Measurements from ENCODE around the gene PDE1C.

The PDE1C gene

GRCh38 chr7:32092346-32092745, 22.1 kb upstream of the PDE1C start:
- no peak for TF ChIP-seq CTCF (IDR thresholded peaks at IDR 0.05; ENCODE audit: insufficient read depth, low read depth, low read length, missing control alignments)
- H3K4me3 ChIP-seq (ENCODE audit: low read depth, low read length): no peak overlapping the region
- DNase-seq (ENCODE audit: low read depth): no peak

GRCh38 chr7:32091608-32092210, 21.5 kb upstream of the PDE1C start:
- TF ChIP-seq CTCF (IDR thresholded peaks at IDR 0.05; ENCODE audit: insufficient read depth, low read depth, low read length, missing control alignments): no peak
- DNase-seq (ENCODE audit: low read depth): peak; percentile 21
- H3K4me3 ChIP-seq (ENCODE audit: low read depth, low read length): no peak overlapping the region

- DNase-seq (ENCODE audit: low read depth): no peak
- no peak for TF ChIP-seq CTCF (IDR thresholded peaks at IDR 0.05; ENCODE audit: insufficient read depth, low read depth, low read length, missing control alignments)
- no peak overlapping the region for H3K4me3 ChIP-seq (ENCODE audit: low read depth, low read length)
Observed at GRCh38 chr7:32089678-32090077, 19.5 kb upstream of the PDE1C start.

DNA sequence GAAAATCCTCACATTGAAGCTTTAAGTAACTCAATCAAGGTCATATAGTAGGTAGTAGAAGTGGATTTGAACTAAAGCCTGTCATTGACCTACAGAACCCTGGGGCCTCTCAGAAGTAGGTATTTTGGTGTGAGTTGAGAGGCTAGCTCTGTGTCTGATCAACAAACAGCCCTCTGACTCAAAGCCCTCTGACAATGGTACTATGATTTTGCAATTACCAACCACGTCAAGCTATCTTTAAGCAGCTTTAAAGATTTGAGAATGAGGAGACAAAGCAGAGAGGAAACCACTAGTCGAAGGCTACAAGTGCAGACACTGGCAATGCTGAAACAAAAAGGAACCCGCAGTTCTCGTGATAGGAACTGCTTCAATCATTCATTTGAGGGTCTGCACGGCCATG, 19.0 kb upstream of the PDE1C start:
- H3K4me3 ChIP-seq (ENCODE audit: low read depth, low read length): no peak overlapping the region
- no peak for TF ChIP-seq CTCF (IDR thresholded peaks at IDR 0.05; ENCODE audit: insufficient read depth, low read depth, low read length, missing control alignments)
- no peak for DNase-seq (ENCODE audit: low read depth)

DNA sequence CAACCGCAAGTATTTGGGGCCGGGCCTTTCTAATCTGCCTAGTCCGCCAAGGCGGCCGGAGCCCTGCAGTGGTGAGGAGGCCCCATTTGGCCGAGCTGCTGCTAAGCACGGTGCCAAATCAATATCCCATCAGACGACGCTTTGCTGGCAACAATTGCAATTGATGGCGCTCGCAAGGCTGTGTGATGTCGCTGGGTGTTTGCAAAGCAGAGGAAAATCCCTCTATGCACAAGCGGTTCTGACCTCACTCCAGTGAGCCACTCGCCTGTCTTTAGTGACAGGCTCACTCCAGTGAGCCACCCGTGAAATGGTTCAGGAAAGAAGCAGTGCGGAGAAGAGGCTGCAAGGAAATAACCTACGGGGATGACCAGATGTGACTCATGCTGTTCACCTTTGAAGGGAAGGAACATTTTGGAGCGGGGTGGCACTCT, 18.3 kb upstream of the PDE1C start:
- H3K4me3 ChIP-seq (ENCODE audit: low read depth, low read length): no peak overlapping the region
- no peak for TF ChIP-seq CTCF (IDR thresholded peaks at IDR 0.05; ENCODE audit: insufficient read depth, low read depth, low read length, missing control alignments)
- no peak for DNase-seq (ENCODE audit: low read depth)

- TF ChIP-seq CTCF (IDR thresholded peaks at IDR 0.05; ENCODE audit: insufficient read depth, low read depth, low read length, missing control alignments): no peak
- H3K4me3 ChIP-seq (ENCODE audit: low read depth, low read length): no peak overlapping the region
- DNase-seq (ENCODE audit: low read depth): no peak
Observed at GRCh38 chr7:32079510-32079909, 9.3 kb upstream of the PDE1C start.

DNA sequence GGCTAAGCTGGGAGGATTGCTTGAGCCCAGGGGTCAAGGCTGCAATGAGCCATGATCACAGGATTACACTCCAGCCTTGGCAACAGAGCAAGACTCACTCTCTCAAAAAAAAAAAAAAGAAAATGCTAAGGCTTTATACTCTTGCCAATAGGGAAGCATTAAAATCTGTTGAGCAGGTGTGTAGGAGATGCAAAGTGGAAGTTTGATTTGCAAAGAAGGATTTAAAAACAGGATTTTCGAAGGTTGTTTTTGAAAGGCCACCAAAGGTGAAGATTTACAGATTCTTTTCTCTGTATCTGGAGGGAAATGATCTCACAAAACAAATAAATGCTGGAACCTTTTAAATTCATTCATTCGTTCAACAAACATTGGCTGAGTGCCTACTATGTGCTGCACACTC, 8.6 kb upstream of the PDE1C start:
- TF ChIP-seq CTCF (IDR thresholded peaks at IDR 0.05; ENCODE audit: insufficient read depth, low read depth, low read length, missing control alignments): no peak
- H3K4me3 ChIP-seq (ENCODE audit: low read depth, low read length): no peak overlapping the region
- DNase-seq (ENCODE audit: low read depth): no peak

All from GM12865 (cell line).